K562 (cell line): ENCODE data around the gene ZMIZ1. TPM values are rescaled to one million over a fixed set of nuclear protein-coding genes. Genes with fewer than 3 reads are reported as not detected.

ENCODE experiments used
- HIVEP1 ChIP-seq: fragments of 250-450 bp; sonication (Bioruptor Pico); IDR thresholded peaks from 2 replicates; pipeline ENCODE4 v1.4.0; 2020; ENCODE audit warnings: mild to moderate bottlenecking
- MGA ChIP-seq: fragments of 450-650 bp; IDR thresholded peaks from 2 replicates; pipeline ENCODE4 v1.6.1; 2016; ENCODE audit warnings: mild to moderate bottlenecking, moderate library complexity
- RCOR1 ChIP-seq, 2 experiments: IDR thresholded peaks; 2 replicates each; pipeline ENCODE4 v1.6.1; 2012; ENCODE audit warnings: low read depth in 2 of 2, low read length in 2 of 2, borderline replicate concordance in 1 of 2, improper control_type of control experiment in 1 of 2
- SMC3 ChIP-seq: conservative IDR thresholded peaks from 2 replicates; pipeline ENCODE4 v1.6.1; 2011; ENCODE audit warnings: low read depth, low read length, improper control_type of control experiment; ENCODE audit not compliant: insufficient read depth
- STAG1 ChIP-seq: sonication (generic); formaldehyde crosslinking; IDR thresholded peaks from 2 replicates; pipeline ENCODE4 v1.5.0; 2020; ENCODE audit warnings: missing genetic modification reagents, borderline replicate concordance
- ZNF354B ChIP-seq: fragments of 250-450 bp; sonication (Bioruptor Pico); IDR thresholded peaks from 2 replicates; pipeline ENCODE4 v1.4.0; 2020
- ZNF778 ChIP-seq: fragments of 450-650 bp; formaldehyde crosslinking; IDR thresholded peaks from 2 replicates; pipeline ENCODE4 v1.4.0; 2020; ENCODE audit warnings: mild to moderate bottlenecking, moderate library complexity
- polyA plus RNA-seq, 8 experiments: library from polyadenylated mRNA; depleted of rRNA in 4 of 8; stranded (reverse) in 5 of 8; unstranded in 3 of 8; fragments of >200 nt; fragmentation: Nextera tagmentation in 2 of 8; fragmentation: Illumina TruSeq in 1 of 8; extraction: Ambion mirVana in 2 of 8; extraction: Trizol in 1 of 8; gene quantifications; 2 replicates each; pipeline versions ENCODE4 v1.2.1 to v1.2.3, GENCODE V29; 2011 to 2014; ENCODE audit warnings: inconsistent platforms in 1 of 8, missing spikeins in 1 of 8
- total RNA-seq, 7 experiments: library from RNA; depleted of rRNA in 6 of 7; stranded (reverse); fragments of >200 nt in 6 of 7; fragmentation: Illumina TruSeq in 2 of 7; extraction: Trizol in 2 of 7; gene quantifications; 2 replicates each; pipeline versions ENCODE4 v1.2.1 to v1.2.3, GENCODE V29; 2011 to 2021; ENCODE audit warnings: low replicate concordance in 1 of 7
- TF ChIP-seq, protein P1 (sequence below): fragments of 450-650 bp; IDR thresholded peaks from 2 replicates; pipeline ENCODE4 v1.6.1; 2016; ENCODE audit warnings: antibody characterized with exemption
- TF ChIP-seq, protein P2 (sequence below), 2 experiments: fragments of 450-650 bp; IDR thresholded peaks; 2 replicates each; pipeline ENCODE4 v1.6.1; 2018; ENCODE audit warnings: mild to moderate bottlenecking in 2 of 2, low read depth in 1 of 2; ENCODE audit not compliant: partially characterized antibody in 2 of 2

The ZMIZ1 gene
- total and polyA plus RNA-seq, 9 of the 15 experiments (the other 6 are each of a cell fraction or from before 2014, with no cell fraction given): 1.0 to 37.3 (median 4.3) TPM

DNA sequence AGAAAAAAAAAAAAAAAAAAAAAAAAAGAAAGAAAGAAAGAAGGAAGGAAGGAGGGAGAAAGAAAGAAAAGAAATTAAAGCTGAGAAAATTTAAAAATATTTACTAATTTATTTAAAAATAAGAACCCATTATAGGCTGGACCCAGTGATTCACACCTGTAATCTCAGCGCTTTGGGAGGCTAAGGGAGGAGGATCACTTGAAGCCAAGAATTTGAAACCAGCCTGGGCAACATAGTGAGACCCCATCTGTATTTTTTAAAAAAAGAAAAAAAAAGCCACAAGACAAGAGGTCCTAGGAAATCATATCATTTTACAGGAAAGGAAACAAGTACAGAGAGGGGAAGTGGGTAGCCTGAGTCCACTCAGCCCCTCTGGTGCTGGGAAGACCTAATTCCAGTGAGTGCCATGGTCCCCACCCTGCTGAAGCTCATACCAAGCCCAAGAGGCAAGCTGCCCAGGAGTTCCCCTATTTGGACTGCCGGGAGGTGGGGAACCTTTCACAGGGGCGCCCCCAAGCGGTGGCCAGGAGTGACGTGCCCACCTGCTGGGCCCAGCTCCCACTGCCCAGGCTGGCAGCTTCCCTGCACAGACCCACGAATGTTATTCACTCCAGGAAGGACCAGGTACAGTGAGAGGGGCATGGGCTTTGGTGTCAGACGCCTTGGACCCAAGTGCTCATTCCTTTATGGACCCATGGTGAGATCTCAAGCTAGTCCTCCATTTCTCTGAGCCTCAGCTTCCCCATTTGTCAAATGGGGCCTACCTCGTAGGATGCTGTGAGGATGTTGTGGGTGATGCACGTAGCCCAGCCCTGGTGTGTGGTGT, 133.6 kb downstream of the ZMIZ1 start (continued):
- TF ChIP-seq MGA (no peak), SMC3 (peak; percentile 65), STAG1 (CRISPR knock-in tag) (peak; percentile 90), RCOR1 (IDR thresholded peaks at IDR 0.05; ENCODE audit: borderline replicate concordance in 1 of 2, low read depth in 2 of 2, low read length in 2 of 2) (0 out of 4 replicates have a peak, but pooled peaks of 1 of the 2 experiments have one; percentile 6), ZNF778 (CRISPR knock-in tag) (no peak), HIVEP1 (no peak), ZNF354B (no peak)
- TF ChIP-seq, protein P1, sequence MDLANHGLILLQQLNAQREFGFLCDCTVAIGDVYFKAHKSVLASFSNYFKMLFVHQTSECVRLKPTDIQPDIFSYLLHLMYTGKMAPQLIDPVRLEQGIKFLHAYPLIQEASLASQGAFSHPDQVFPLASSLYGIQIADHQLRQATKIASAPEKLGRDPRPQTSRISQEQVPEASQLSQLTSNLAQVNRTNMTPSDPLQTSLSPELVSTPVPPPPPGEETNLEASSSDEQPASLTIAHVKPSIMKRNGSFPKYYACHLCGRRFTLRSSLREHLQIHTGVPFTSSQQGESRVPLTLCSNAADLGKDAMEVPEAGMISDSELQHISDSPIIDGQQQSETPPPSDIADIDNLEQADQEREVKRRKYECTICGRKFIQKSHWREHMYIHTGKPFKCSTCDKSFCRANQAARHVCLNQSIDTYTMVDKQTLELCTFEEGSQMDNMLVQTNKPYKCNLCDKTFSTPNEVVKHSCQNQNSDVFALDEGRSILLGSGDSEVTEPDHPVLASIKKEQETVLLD: no peak
- TF ChIP-seq, protein P2, sequence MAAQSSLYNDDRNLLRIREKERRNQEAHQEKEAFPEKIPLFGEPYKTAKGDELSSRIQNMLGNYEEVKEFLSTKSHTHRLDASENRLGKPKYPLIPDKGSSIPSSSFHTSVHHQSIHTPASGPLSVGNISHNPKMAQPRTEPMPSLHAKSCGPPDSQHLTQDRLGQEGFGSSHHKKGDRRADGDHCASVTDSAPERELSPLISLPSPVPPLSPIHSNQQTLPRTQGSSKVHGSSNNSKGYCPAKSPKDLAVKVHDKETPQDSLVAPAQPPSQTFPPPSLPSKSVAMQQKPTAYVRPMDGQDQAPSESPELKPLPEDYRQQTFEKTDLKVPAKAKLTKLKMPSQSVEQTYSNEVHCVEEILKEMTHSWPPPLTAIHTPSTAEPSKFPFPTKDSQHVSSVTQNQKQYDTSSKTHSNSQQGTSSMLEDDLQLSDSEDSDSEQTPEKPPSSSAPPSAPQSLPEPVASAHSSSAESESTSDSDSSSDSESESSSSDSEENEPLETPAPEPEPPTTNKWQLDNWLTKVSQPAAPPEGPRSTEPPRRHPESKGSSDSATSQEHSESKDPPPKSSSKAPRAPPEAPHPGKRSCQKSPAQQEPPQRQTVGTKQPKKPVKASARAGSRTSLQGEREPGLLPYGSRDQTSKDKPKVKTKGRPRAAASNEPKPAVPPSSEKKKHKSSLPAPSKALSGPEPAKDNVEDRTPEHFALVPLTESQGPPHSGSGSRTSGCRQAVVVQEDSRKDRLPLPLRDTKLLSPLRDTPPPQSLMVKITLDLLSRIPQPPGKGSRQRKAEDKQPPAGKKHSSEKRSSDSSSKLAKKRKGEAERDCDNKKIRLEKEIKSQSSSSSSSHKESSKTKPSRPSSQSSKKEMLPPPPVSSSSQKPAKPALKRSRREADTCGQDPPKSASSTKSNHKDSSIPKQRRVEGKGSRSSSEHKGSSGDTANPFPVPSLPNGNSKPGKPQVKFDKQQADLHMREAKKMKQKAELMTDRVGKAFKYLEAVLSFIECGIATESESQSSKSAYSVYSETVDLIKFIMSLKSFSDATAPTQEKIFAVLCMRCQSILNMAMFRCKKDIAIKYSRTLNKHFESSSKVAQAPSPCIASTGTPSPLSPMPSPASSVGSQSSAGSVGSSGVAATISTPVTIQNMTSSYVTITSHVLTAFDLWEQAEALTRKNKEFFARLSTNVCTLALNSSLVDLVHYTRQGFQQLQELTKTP (IDR thresholded peaks at IDR 0.05; ENCODE audit: low read depth in 1 of 2, partially characterized antibody in 2 of 2): no peak
